A673 (cell line): ENCODE results near the gene PIRT.

ENCODE experiments used
- EZH2 ChIP-seq: fragments of 200-600 bp; sonication (generic); IDR thresholded peaks from 2 replicates; pipeline ENCODE4 v1.6.1; 2017; ENCODE audit warnings: borderline replicate concordance, low read depth, mild to moderate bottlenecking, mixed read lengths, antibody characterized with exemption, low read length; ENCODE audit not compliant: poor library complexity, severe bottlenecking
- TF ChIP-seq, protein P1 (sequence below): fragments of 300-800, 200-600 bp; sonication (generic); conservative IDR thresholded peaks from 2 replicates; pipeline ENCODE4 v1.5.1; 2017; ENCODE audit warnings: low read depth, mild to moderate bottlenecking, antibody characterized with exemption, low read length, moderate library complexity, mixed read lengths

DNA sequence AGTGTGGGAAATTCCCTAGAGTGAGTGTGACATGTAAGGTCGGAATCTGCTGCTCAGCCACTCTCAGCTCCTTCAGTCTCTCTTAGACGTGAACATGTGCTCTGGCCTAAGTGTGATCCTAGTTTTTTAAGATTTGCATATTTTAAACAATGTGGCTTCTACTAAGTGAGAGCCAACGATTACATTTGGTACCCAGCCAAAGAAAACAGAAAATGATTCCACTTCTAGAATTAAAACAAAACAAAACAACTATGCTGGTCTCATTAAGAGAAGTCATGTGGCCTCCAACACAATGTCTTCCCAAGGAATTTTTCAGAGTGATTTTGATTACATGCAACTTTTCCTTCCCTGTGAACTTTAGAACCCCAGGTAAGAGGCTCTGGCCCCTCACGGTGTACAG, 44.1 kb downstream of the PIRT start:
- TF ChIP-seq, protein P1, sequence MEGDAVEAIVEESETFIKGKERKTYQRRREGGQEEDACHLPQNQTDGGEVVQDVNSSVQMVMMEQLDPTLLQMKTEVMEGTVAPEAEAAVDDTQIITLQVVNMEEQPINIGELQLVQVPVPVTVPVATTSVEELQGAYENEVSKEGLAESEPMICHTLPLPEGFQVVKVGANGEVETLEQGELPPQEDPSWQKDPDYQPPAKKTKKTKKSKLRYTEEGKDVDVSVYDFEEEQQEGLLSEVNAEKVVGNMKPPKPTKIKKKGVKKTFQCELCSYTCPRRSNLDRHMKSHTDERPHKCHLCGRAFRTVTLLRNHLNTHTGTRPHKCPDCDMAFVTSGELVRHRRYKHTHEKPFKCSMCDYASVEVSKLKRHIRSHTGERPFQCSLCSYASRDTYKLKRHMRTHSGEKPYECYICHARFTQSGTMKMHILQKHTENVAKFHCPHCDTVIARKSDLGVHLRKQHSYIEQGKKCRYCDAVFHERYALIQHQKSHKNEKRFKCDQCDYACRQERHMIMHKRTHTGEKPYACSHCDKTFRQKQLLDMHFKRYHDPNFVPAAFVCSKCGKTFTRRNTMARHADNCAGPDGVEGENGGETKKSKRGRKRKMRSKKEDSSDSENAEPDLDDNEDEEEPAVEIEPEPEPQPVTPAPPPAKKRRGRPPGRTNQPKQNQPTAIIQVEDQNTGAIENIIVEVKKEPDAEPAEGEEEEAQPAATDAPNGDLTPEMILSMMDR, result no peak
- no peak for TF ChIP-seq EZH2
